ENCODE data around the gene EIPR1.

The EIPR1 gene

GRCh38 chr2:3242747-3243369 is 134.8 kb downstream of the EIPR1 start:
- DNase-seq: peak; percentile 40

DNA sequence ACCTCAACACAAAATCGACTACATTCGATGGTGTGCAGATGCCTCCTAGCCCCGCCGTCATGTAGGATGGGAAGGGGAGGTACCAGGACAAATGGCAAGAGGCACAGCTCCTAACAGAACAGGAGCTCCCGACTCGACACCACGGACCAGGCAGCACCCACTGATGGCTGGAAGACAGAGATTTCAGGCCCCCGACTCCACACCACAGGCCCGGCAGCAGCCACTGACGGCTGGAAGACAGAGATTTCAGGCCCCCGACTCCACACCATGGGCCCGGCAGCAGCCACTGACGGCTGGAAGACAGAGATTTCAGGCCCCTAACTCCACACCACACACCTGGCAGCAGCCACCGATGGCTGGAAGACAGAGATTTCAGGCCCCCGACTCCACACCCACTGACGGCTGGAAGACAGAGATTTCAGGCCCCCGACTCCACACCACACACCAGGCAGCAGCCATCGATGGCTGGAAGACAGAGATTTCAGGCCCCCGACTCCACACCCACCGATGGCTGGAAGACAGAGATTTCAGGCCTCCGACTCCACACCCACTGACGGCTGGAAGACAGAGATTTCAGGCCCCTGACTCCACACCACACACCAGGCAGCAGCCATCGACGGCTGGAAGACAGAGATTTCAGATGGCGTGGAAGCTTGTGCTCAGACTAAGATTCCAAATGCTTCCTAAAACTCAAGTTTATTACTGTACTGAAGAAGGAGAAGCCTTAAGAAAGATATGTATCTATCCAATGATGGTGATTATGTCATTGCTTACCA is 135.5 kb downstream of the EIPR1 start:
- DNase-seq: no peak

- DNase-seq: no peak
These were observed 138.4 kb downstream of the EIPR1 start for GRCh38 chr2:3238951-3239841.

DNA sequence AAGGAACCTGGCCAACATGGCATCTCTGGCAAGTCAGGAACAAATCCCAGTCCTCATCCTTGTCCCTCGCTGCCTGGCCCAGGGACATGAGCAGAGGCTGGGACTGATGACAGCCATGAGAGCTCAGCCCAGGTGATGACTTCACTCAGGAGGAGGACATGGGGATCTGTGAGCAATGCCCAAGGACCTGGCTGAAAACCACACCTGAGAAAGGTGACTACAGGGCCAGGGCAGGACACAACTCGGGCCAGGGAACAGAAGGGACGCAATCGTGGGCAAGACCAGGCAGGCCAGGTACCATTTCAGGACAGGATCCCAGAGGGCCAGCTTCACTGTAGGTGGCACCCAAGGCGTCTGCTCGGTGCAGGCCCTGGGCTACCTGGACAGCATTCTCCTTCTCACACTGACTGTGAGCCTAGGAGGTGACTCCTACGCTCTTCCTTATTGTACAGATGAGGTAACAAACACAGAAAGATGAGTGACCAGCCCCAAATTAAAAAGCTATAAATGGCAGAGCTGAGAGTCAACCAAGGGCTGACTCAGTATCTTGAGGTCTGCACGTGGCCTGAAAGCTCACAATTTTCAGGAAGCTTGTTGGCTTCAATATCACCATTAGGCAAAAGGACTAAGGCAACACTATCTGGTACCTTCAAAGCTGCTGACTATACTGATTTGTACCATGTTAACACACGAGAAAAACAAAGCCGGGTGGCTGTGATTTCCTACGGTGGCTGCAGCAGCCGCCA is 141.1 kb downstream of the EIPR1 start:
- no peak for DNase-seq

GRCh38 chr2:3233877-3234276 is 143.7 kb downstream of the EIPR1 start:
- DNase-seq: no peak

DNA sequence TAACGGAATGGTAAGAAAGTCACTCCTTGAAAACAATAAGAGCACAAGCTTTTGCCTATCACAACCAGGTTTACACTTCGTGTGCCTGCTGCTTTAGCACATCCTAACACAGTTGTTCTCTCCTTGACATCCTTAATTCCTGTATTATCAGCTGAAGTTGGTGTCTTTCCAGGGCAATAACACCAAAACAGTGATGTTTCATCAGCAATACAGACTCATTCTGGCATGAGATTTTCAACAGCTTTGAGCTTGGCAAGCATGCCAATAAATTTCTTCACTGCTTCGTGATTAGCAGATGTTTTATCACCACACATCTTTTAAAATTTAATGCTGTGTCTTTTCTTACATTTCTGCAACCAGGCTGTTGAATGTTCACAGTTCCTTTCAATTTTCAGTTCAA is 148.4 kb downstream of the EIPR1 start:
- no peak for DNase-seq

DNA sequence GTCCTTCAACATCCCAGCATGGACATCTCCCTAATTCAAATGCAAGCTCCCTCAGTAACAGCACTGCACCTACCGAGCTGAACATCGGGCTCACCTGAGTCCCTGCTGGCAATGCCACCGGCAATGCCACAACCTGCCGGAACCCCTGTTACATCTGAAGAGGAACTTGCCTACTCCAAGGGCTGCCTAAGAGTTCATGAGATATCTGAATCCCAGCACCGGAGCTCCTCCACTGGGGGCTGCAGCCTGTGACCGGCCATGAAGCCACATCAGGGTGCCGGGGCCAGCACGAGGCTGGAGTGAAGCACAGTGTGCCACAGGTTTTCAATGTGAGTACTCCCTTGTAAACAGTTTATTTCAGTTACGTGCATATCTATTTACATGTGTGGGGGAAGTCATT is 152.9 kb downstream of the EIPR1 start:
- DNase-seq: no peak

DNA sequence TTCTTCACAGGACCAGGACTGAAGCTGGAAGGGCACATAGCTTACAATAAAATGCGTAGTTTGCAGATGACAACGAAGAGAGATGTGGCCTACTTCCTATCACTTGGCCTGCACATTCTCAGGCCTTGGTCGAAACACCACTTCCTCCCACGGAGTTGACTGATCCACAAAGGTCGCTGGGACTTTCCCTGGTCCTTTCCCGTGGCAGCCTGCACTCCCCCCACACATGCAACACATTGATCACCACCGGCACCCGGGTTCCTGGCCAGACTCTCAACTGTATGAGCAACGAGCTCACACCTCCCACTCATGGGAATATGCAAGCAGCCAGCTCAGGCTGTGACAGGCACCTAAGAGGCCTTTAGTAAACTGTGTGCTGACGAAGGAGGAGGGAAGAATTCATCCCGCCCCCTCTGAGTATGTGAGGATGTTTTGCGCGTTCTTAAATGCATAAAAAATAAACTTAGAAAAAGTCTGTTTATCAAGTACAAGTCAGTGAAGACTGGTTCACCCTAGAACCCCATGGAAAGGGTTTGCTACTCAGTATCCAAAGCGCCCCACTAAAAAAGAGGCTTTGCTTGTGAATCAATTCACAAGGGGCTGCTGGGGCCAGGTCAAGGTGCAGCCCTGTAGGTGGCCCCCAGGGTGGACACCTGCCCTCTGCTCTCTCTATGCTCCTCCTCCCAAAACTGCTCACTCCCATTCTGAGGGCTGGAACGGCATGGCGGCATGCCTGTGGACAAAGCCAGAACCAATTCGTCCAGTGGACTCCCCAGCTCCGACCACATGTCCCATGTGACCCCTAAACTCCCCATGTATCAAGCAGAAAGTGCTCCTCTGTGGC is 154.3 kb downstream of the EIPR1 start:
- peak; percentile 53 for DNase-seq

GRCh38 chr2:3222636-3223035 is 155.0 kb downstream of the EIPR1 start:
- peak; percentile 17 for DNase-seq

GRCh38 chr2:3219536-3219935 is 158.1 kb downstream of the EIPR1 start:
- DNase-seq: no peak

DNA sequence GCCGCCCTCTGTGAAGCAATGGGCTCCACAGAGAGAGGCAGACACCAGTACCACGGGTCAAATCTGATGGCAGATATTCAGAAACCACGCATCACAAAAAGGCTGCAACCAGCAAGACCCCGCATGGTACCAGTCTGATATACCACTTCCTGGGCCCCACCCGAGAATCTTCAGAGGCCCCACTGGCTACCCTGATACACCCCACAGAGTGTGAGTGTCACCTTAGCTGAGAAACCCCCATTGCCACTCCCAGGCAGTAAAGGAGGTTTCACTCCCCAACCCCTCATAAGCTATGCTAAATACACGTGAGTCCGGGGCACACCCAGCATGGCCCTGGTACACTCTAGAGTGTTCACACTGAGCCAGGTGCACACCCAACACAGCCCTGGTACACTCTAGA is 160.0 kb downstream of the EIPR1 start:
- no peak for DNase-seq

GRCh38 chr2:3216841-3217495 is 160.7 kb downstream of the EIPR1 start:
- DNase-seq: no peak

DNA sequence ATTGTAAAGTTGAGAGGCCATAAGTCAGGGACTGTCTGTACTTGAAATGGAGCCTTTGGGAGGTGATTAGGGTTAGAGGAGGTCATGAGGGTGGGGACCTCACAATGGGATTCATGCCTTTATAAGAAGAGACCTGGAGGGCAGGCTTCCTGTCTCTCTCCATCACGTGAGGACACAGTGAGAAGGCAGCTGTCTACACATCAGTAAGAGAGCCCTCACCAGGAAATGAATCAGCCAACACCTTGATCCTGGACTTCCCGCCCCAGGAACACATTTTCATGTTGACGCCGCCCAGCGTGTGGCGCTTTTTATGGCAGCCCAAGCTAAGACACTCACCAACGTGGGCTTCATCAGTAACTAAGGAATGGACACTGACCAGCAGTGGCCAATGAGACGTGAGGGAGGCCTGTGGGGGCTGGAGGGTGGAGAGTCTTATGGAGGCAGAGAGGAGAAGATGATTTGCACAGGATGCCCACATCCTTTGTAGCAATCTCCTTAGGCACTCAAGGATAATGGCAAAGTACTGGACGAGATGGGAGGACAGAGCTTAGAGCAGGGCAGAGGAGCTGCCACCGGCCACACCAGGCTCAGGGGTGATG is 162.7 kb downstream of the EIPR1 start:
- no peak for DNase-seq

DNA sequence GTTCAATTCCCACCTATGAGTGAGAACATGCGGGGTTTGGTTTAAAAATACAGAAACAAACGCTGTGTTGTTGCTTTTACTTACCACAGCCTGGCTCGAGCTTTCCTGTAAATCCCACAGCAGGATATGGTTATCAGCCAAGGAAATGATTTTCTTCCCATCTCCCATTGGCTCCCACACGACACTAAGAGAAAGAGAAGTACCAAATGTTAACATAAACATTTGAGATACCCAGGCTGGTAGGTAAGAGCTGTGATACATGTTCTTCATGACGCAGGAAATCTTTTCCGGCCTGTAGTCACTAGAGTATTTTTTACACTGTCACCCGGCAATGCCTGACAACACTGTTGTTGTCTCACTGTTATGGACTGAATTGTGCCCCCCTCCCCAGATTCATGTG is 163.6 kb downstream of the EIPR1 start:
- DNase-seq: no peak

DNA sequence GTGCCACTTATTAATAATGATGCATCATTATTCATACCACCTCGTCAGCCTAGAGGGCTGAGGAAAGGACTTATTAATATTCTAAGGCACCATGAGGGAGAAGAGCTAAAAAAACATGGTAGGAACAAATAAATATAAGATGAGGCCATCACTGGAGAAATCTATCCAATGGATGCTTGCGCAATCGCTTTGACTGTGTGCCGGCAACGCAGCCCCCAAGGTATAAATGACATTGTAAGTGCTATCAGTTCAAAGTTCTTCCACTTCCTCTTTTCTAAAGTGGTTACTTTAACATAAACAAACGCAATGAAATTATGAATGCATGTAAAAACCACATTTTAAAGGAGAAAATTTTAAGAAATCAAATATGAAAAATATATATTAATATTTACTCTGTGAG is 164.6 kb downstream of the EIPR1 start:
- no peak for DNase-seq

DNA sequence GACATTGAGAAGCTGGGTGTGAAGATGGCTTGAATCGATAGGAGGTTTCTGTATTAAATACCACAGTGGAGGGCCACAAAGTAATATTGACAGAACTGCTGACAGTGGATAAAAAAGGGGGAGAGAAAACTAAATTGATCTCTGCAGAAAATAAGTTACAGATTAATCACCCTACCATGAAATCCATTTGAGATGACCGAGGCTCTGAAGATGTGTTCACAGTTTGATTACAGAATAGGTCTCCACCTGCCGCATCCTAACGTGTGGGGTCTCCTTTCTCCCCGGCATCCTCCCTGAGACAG is 165.6 kb downstream of the EIPR1 start:
- DNase-seq: no peak

- DNase-seq: no peak
These were observed 166.2 kb downstream of the EIPR1 start for GRCh38 chr2:3211256-3212060.

DNA sequence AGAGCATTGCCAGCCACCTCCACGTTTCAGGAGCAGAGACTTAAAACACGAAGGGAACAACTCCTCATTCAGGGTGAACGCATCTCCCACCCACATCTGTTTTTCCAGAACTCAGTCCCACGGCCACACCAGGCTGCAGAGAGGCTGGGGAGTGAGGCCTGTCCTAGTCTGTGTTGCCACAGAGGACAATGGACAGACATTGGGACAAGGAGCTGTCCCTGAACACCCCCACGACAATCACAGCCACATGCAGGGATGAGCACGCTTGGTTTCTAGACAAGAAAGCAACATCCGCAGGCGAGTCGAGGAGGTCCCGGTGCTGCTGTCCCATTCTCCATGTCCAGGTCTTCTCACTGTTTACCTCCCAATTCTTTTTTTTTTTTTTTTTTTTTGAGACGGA is 167.4 kb downstream of the EIPR1 start:
- DNase-seq: no peak

DNA sequence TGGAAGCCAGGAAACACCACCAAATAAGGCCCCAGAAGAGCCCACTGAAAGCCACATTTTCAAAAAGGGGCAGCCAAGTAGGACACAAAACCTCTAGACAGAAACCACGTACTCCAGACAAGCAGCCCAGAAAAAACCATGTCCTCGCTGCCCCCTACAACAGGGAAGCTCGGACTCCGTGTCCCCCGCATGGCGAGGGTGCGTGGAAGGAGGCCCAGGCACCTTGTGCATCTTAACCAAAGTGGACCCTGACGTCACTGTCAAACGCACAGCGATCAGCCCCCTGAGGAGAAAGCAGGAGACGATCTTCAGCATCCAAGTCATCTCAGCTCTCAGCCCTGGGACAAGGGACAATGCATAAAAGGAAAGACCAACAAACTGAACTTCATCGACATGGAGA is 168.4 kb downstream of the EIPR1 start:
- DNase-seq: no peak

GRCh38 chr2:3208591-3208990 is 169.0 kb downstream of the EIPR1 start:
- no peak for DNase-seq
